ENCODE results near the gene XIAP. TPM values are rescaled to one million over a fixed set of nuclear protein-coding genes. Genes with fewer than 3 reads are reported as not detected.
"Not testable (repeated sequence)": the region's sequence is repeated elsewhere in the genome, so short reads cannot be mapped to it uniquely, and the experiment has no call there.

The XIAP gene
- total RNA-seq, 6 experiments from 2014 or later = 15.4 to 28.0 (median 24.7) TPM

DNA sequence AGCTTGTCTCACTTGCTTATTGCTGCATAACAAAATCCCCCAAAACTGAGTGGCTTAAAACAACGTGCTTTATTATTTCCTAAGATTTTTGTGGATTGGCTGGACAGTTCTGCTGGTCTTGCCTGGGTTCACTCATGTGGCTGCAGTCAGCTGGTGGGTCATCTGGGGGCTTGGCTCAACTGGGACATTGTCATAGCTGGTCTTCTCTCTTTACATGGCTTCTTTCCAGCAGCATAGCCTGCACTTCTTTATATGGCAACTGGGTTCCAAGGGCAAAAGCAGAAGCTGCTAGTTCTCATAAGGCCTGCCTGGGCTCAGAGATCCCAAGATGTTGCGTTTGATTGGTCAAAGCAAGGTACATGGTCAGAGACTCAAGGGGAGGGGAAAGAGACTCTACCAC, 68.0 kb downstream of the XIAP start:
- TF ChIP-seq, protein P1, sequence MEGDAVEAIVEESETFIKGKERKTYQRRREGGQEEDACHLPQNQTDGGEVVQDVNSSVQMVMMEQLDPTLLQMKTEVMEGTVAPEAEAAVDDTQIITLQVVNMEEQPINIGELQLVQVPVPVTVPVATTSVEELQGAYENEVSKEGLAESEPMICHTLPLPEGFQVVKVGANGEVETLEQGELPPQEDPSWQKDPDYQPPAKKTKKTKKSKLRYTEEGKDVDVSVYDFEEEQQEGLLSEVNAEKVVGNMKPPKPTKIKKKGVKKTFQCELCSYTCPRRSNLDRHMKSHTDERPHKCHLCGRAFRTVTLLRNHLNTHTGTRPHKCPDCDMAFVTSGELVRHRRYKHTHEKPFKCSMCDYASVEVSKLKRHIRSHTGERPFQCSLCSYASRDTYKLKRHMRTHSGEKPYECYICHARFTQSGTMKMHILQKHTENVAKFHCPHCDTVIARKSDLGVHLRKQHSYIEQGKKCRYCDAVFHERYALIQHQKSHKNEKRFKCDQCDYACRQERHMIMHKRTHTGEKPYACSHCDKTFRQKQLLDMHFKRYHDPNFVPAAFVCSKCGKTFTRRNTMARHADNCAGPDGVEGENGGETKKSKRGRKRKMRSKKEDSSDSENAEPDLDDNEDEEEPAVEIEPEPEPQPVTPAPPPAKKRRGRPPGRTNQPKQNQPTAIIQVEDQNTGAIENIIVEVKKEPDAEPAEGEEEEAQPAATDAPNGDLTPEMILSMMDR (IDR thresholded peaks at IDR 0.05) = no peak
- no peak for TF ChIP-seq POLR2A (IDR thresholded peaks at IDR 0.05)
- DNase-seq = no peak

DNA sequence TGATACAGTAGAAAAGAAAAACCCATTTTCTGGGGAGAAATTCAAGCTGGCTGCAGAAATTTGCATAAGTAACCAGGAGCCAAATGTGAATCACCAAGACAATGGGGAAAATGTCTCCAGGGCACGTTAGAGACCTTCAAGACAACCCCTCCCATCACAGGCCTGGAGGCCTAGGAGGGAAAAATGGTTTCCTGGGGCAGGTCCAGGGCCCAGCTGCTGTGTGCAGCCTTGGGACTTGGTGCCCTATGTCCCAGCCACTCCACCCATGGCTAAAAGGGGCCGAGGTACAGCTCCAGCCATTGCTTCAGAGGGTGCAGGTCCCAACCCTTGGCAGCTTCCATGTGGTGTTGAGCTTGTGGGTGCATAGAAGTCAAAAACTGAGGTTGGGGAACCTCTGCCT, 72.2 kb downstream of the XIAP start:
- H3K4me1 ChIP-seq; H3K36me3 ChIP-seq; H3K9me3 ChIP-seq; ATAC-seq; H3K27ac ChIP-seq; intact Hi-C loops (cut with DNase I); H3K27me3 ChIP-seq; H3K4me3 ChIP-seq; DNase-seq: not testable (repeated sequence)
- WGBS (ENCODE audit: insufficient coverage, low coverage, low lambda C conversion rate, missing lambda C conversion rate) = no CpG with 5 or more reads among the region's 2 CpGs

More for the DNA sequence above, 68.0 kb downstream of the XIAP start:
- 58% methylated on average over 2 of the region's 2 CpGs for WGBS (ENCODE audit: insufficient coverage, low coverage, low lambda C conversion rate, missing lambda C conversion rate)
- ATAC-seq = no peak
- Histone ChIP-seq H3K4me1 (no peaks in the 10 kb centered on the region), H3K9me3 (no peaks in the 10 kb centered on the region), H3K27ac (no peak overlapping the region), H3K27me3 (no peaks in the 10 kb centered on the region), H3K4me3 (no peak overlapping the region), H3K36me3 (no peaks in the 10 kb centered on the region)
- intact Hi-C loops (cut with DNase I) = no loop called here

DNA sequence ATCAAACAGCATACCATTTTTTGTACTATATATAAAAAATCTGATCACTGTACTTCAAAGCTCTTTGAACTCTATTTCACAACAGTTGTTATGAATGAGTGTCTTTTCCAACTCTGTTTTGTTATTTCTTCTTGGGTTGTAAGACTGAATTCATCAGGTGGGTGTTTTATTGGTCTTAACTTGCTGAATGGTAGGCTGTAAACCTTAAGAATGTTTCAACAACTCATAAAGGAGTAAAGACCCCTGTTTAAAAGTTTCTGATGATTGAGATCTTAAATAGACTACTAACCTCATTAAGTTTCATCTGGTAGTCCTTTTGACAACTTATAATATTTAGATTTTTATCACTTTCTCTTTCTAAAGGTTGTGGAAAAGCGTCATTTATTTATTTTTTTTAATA, 83.2 kb downstream of the XIAP start:
- no peak overlapping the region for H3K27ac ChIP-seq
- H3K9me3 ChIP-seq = no peaks in the 10 kb centered on the region
- H3K36me3 ChIP-seq = no peaks in the 10 kb centered on the region
- no peaks in the 10 kb centered on the region for H3K27me3 ChIP-seq
- ATAC-seq = no peak
- TF ChIP-seq, protein P1 (IDR thresholded peaks at IDR 0.05) = no peak
- no peak overlapping the region for H3K4me3 ChIP-seq
- WGBS (ENCODE audit: insufficient coverage, low coverage, low lambda C conversion rate, missing lambda C conversion rate) = 40% methylated on average over 1 of the region's 1 CpG
- H3K4me1 ChIP-seq = no peaks in the 10 kb centered on the region
- intact Hi-C loops (cut with DNase I) = no loop called here
- no peak for DNase-seq

DNA sequence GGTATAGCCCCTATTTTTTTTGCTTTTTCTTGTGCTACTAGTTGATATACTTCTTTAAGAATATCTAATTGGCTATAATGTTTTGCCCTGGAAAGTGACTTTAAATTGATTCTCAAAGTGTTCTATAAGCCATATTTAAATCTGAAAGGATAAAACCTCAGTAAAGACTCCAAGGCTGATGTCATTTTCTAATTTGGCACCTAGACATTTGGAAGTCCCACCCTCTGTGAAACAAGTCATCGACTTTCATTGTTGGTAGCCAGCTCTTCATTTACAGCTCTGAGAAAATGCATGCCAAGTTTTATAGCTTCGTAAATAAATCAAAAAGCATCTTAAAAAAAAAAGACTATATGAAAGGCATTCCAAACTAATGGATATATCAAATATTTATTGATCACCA, 83.6 kb downstream of the XIAP start:
- ATAC-seq (no peak), DNase-seq (no peak)
- no peak overlapping the region for H3K27ac ChIP-seq
- no peak overlapping the region for H3K4me3 ChIP-seq
- H3K27me3 ChIP-seq = no peaks in the 10 kb centered on the region
- intact Hi-C loops (cut with DNase I) = no loop called here
- H3K4me1 ChIP-seq = no peaks in the 10 kb centered on the region
- no peaks in the 10 kb centered on the region for H3K9me3 ChIP-seq
- TF ChIP-seq, protein P1 (IDR thresholded peaks at IDR 0.05) = no peak
- no peak for TF ChIP-seq POLR2A (IDR thresholded peaks at IDR 0.05)
- WGBS (ENCODE audit: insufficient coverage, low coverage, low lambda C conversion rate, missing lambda C conversion rate) = 27% methylated on average over 2 of the region's 2 CpGs
- H3K36me3 ChIP-seq = no peaks in the 10 kb centered on the region

DNA sequence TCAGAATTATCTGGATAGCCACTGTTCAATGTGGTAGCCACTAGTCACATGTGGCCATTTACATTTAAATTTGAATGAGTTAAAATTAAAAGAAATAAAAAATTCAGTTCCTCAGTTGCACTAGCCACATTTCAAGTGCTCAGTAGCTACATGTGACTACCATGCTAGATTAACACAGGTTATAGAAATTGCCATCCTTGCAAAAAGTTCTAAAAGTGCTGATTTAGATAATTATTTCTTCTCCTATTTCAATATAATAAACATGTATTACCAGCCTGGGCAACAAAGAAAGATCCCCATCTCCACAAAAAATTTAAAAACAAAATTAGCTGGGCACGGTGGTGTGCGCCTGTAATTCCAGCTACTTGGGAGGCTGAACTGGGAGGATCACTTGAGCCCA, 90.0 kb downstream of the XIAP start:
- ATAC-seq (no peak), DNase-seq (no peak)
- Histone ChIP-seq H3K27ac (no peak overlapping the region), H3K36me3 (no peaks in the 10 kb centered on the region), H3K4me3 (no peak overlapping the region), H3K4me1 (no peaks in the 10 kb centered on the region), H3K9me3 (no peaks in the 10 kb centered on the region), H3K27me3 (no peaks in the 10 kb centered on the region)
- WGBS (ENCODE audit: insufficient coverage, low coverage, low lambda C conversion rate, missing lambda C conversion rate) = 84% methylated on average over 2 of the region's 2 CpGs
- intact Hi-C loops (cut with DNase I) = no loop called here
- TF ChIP-seq, protein P1 (IDR thresholded peaks at IDR 0.05) = no peak
- no peak for TF ChIP-seq POLR2A (IDR thresholded peaks at IDR 0.05)
